HepG2 (cell line): Measurements from ENCODE around the gene TNN. TPM values are rescaled to one million over a fixed set of nuclear protein-coding genes. Genes with fewer than 3 reads are reported as not detected.

ENCODE experiments used
- ATAC-seq: fragments of 200-7000 bp; cut with Tn5 transposase; 3 replicates; pipeline ENCODE4 v1.9.1; 2020; ENCODE audit warnings: mild to moderate bottlenecking, moderate library complexity
- BruUV-seq: library from RNA; stranded (reverse); fragments of 400-500 nt; replicated peaks from 2 replicates; lab custom pipeline; 2021; lab: Mats Ljungman, UMichigan
- CTCF ChIA-PET: fragments of 300-600 bp; formaldehyde crosslinking; extraction: SDS; loops from one replicate; lab custom pipeline; 2021; ENCODE audit warnings: low total read pairs, inconsistent platforms, low intra/inter-chr PET ratio; lab: Yijun Ruan, JAX
- POLR2A ChIA-PET: fragments of 350-600 bp; sonication (Branson Sonifier 250); formaldehyde crosslinking; loops from one replicate; lab custom pipeline; 2020; ENCODE audit warnings: antibody characterized with exemption, inconsistent platforms; lab: Yijun Ruan, JAX
- DNase-seq: peaks from one replicate; pipeline ENCODE4 v3.0.0-alpha.2; 2015; ENCODE audit warnings: low spot score
- FAIRE-seq: peaks from 3 replicates; lab custom pipeline; 2011; peaks lifted over from hg19 to GRCh38; lab: Jason Lieb, UNC
- H2AFZ ChIP-seq: one replicate; pipeline ENCODE4 v1.6.1; 2011; ENCODE audit warnings: low read length, inconsistent platforms
- H3K27ac ChIP-seq: fragments of 300-600 bp; 3 replicates; pipeline ENCODE4 v1.8.0; 2011; ENCODE audit warnings: mixed run types, mild to moderate bottlenecking, mixed read lengths, low read length, inconsistent platforms; ENCODE audit not compliant: insufficient read depth; ENCODE audit errors: extremely low read length
- H3K27me3 ChIP-seq, 2 experiments: fragments of 200-600 bp in 1 of 2; 2 replicates in 1 of 2; 3 replicates in 1 of 2; pipeline versions ENCODE4 v1.6.0 to v1.8.0; 2011; ENCODE audit warnings: low read length in 2 of 2, mild to moderate bottlenecking in 2 of 2, moderate library complexity in 2 of 2, inconsistent platforms in 1 of 2; ENCODE audit not compliant: insufficient read depth in 2 of 2, control insufficient read depth in 1 of 2
- H3K36me3 ChIP-seq, 2 experiments: fragments of 200-600 bp in 1 of 2; replicated peaks in 1 of 2; 2 replicates in 1 of 2; 3 replicates in 1 of 2; pipeline versions ENCODE4 v1.5.1 to v1.8.0; 2011; ENCODE audit warnings: low read length in 2 of 2, inconsistent platforms in 1 of 2; ENCODE audit not compliant: insufficient read depth in 2 of 2, control insufficient read depth in 1 of 2
- H3K4me1 ChIP-seq: 2 replicates; pipeline ENCODE4 v1.5.1; 2012; ENCODE audit warnings: low read length, inconsistent platforms; ENCODE audit not compliant: insufficient read depth
- H3K4me2 ChIP-seq: 2 replicates; pipeline ENCODE4 v1.6.0; 2011; ENCODE audit warnings: low read depth, low read length, inconsistent platforms
- H3K4me3 ChIP-seq, 3 experiments: fragments of 200-600 bp in 1 of 3; sonication (generic), shearing (Covaris generic) in 1 of 3; replicated peaks in 1 of 3; 2 replicates each; pipeline ENCODE4 v1.5.1; 2011 to 2016; ENCODE audit warnings: low read length in 3 of 3, inconsistent platforms in 2 of 3, low read depth in 2 of 3, mild to moderate bottlenecking in 2 of 3, control low read depth in 1 of 3, mixed read lengths in 1 of 3; ENCODE audit not compliant: insufficient read depth in 1 of 3
- H3K79me2 ChIP-seq: one replicate; pipeline ENCODE4 v1.6.1; 2011; ENCODE audit warnings: low read length, inconsistent platforms; ENCODE audit not compliant: insufficient read depth
- H3K9ac ChIP-seq: 2 replicates; pipeline ENCODE4 v1.6.0; 2011; ENCODE audit warnings: mild to moderate bottlenecking, low read depth, low read length, inconsistent platforms; ENCODE audit not compliant: insufficient read depth
- H3K9me3 ChIP-seq: 2 replicates; pipeline ENCODE4 v1.5.1; 2012; ENCODE audit warnings: mild to moderate bottlenecking, low read length
- H4K20me1 ChIP-seq: 2 replicates; pipeline ENCODE4 v1.6.0; 2011; ENCODE audit warnings: inconsistent platforms, mild to moderate bottlenecking, low read length, moderate library complexity; ENCODE audit not compliant: insufficient read depth
- ATF5 ChIP-seq: sonication (generic); formaldehyde crosslinking; IDR thresholded peaks from 2 replicates; pipeline ENCODE4 v1.4.0; 2020; ENCODE audit warnings: mild to moderate bottlenecking, low read depth, missing genetic modification reagents
- ATRX ChIP-seq: sonication (generic); formaldehyde crosslinking; IDR thresholded peaks from 2 replicates; pipeline ENCODE4 v1.4.0; 2020; ENCODE audit warnings: missing genetic modification reagents, borderline replicate concordance
- CCAR2 ChIP-seq: fragments of 200-400 bp; formaldehyde crosslinking; optimal IDR thresholded peaks from 2 replicates; pipeline ENCODE3; 2018; ENCODE audit warnings: low read depth, mild to moderate bottlenecking, low read length, moderate library complexity
- EZH2 ChIP-seq: conservative IDR thresholded peaks from 2 replicates; pipeline ENCODE4 v1.6.1; 2012; ENCODE audit warnings: mild to moderate bottlenecking, low read depth, low read length, moderate library complexity
- HINFP ChIP-seq: sonication (generic); formaldehyde crosslinking; IDR thresholded peaks from 2 replicates; pipeline ENCODE4 v1.4.0; 2020; ENCODE audit warnings: low read depth, mild to moderate bottlenecking, missing genetic modification reagents
- RAD51 ChIP-seq: fragments of 450-650 bp; IDR thresholded peaks from 2 replicates; pipeline ENCODE4 v1.6.1; 2016; ENCODE audit warnings: borderline replicate concordance
- SNRNP70 ChIP-seq: fragments of 200-400 bp; formaldehyde crosslinking; IDR thresholded peaks from 2 replicates; pipeline ENCODE4 v1.6.1; 2017; ENCODE audit warnings: mild to moderate bottlenecking, low read depth, low read length, moderate library complexity
- ZNF333 ChIP-seq: sonication (generic); formaldehyde crosslinking; IDR thresholded peaks from 2 replicates; pipeline ENCODE4 v1.4.0; 2020; ENCODE audit warnings: mild to moderate bottlenecking, missing genetic modification reagents, borderline replicate concordance
- ZNF644 ChIP-seq: IDR thresholded peaks from 2 replicates; pipeline ENCODE4 v1.6.1; 2016; ENCODE audit warnings: low read depth
- ZNF670 ChIP-seq: sonication (generic); formaldehyde crosslinking; IDR thresholded peaks from 2 replicates; pipeline ENCODE4 v1.8.0; 2022; ENCODE audit warnings: mild to moderate bottlenecking, missing genetic modification reagents, borderline replicate concordance
- WGBS: methylation state at CpG from one replicate; pipeline ENCODE4 v1.1.6; 2017; ENCODE audit warnings: low lambda C conversion rate; 5-methylcytosine and 5-hydroxymethylcytosine counted together
- in situ Hi-C: cut with HindIII; loops from 2 replicates; pipeline ENCODE4 v1.10.0; 2017; ENCODE audit warnings: low pct_unique_long_range_greater_than_20kb; ENCODE audit not compliant: extremely low pct_ligation_motif_present
- intact Hi-C: fragments of 100-400 bp; cut with micrococcal nuclease; formaldehyde crosslinking; loops from one replicate; pipeline ENCODE4 v1.10.0; 2022; ENCODE audit not compliant: unreplicated experiment
- polyA plus RNA-seq, 8 experiments: library from polyadenylated mRNA; depleted of rRNA in 3 of 8; stranded (reverse) in 7 of 8; unstranded in 1 of 8; fragments of >200 nt; fragmentation: Illumina TruSeq in 4 of 8; extraction: Trizol in 4 of 8; gene quantifications; 2 replicates each; pipeline versions ENCODE4 v1.2.1 to v1.2.3, GENCODE V29; 2011 to 2016; ENCODE audit warnings: low read depth in 4 of 8, missing spikeins in 1 of 8, mixed read lengths in 1 of 8; ENCODE audit not compliant: insufficient read depth in 1 of 8
- total RNA-seq, 5 experiments: library from RNA; depleted of rRNA; stranded (reverse); fragments of >200 nt; fragmentation: Illumina TruSeq; extraction: Trizol; gene quantifications; 2 replicates each; pipeline ENCODE4 v1.2.3, GENCODE V29; 2016; ENCODE audit warnings: low read depth in 1 of 5

Gene TNN
- total and polyA plus RNA-seq, 2 of the 13 experiments (the other 11 are each of a cell fraction or from before 2014, with no cell fraction given): not detected

GRCh38 chr1:175129182-175129581 lies 61.5 kb downstream of the TNN start:
- Histone ChIP-seq H3K9ac (no peak overlapping the region), H3K4me1 (no peaks in the 10 kb centered on the region), H3K79me2 (no peaks in the 10 kb centered on the region), H3K9me3 (no peaks in the 10 kb centered on the region), H3K27me3 (no peaks in the 10 kb centered on the region; a peak in 1 of 5 replicates), H3K4me2 (no peak overlapping the region), H3K36me3 (no peaks in the 10 kb centered on the region), H3K27ac (no peak overlapping the region), H4K20me1 (no peaks in the 10 kb centered on the region), H3K4me3 (no peak overlapping the region), H2AFZ (no peak overlapping the region)
- CTCF ChIA-PET: no interaction called here
- TF ChIP-seq CCAR2 (no peak), HINFP (CRISPR knock-in tag) (no peak), ATRX (no peak), SNRNP70 (no peak), ATF5 (no peak), ZNF644 (no peak), EZH2 (no peak), ZNF333 (no peak), ZNF670 (CRISPR knock-in tag) (no peak), RAD51 (no peak)
- no TSS peak for BruUV-seq
- WGBS: 96% methylated on average over 1 of the region's 1 CpG
- intact Hi-C loops: no loop called here
- in situ Hi-C loops: no loop called here
- ATAC-seq (no peak), DNase-seq (no peak), FAIRE-seq (no peak)
- POLR2A ChIA-PET: no interaction called here
